ENCODE data around the gene FBXL19. TPM values are rescaled to one million over a fixed set of nuclear protein-coding genes. Genes with fewer than 3 reads are reported as not detected.

Gene FBXL19
- 6.3 TPM for total RNA-seq
- long read RNA-seq, partial matches to known transcripts: 2 of 7 reads
- long read RNA-seq, other reads (novel, unspliced or antisense): 5 of 7 reads

- intact Hi-C loops (cut with micrococcal nuclease): no loop called here
- H3K9me3 ChIP-seq (replicated peaks): no peaks in the 10 kb centered on the region
- TF ChIP-seq CTCF (IDR thresholded peaks at IDR 0.05; ENCODE audit: borderline replicate concordance): no peak
- DNase-seq: peak; percentile 48
- H3K36me3 ChIP-seq: no peaks in the 10 kb centered on the region
- peak within 1 kb of the TSS; percentile 84 for H3K4me3 ChIP-seq
- peaks cover 32% of the 10 kb centered on the region for H3K4me1 ChIP-seq
- peak within 1 kb of the TSS; percentile 96 for H3K27ac ChIP-seq (replicated peaks)
- H3K27me3 ChIP-seq (ENCODE audit: low read depth): no peaks in the 10 kb centered on the region
Observed at GRCh38 chr16:30923554-30924075, at the start of gene FBXL19. Gene FBXL19 (plus strand): TSS chr16:30923572. CDS start chr16:30925755, 2,183 bp downstream.

GRCh38 chr16:30874244-30874820 lies 49.0 kb upstream of the FBXL19 start:
- Histone ChIP-seq H3K4me3 (peak overlapping the region; percentile 99), H3K4me1 (peaks cover 35% of the 10 kb centered on the region), H3K36me3 (peaks cover 7% of the 10 kb centered on the region), H3K27me3 (ENCODE audit: low read depth) (no peaks in the 10 kb centered on the region), H3K9me3 (replicated peaks) (no peaks in the 10 kb centered on the region), H3K27ac (replicated peaks) (peak overlapping the region; percentile 99)
- no peak for DNase-seq
- TF ChIP-seq CTCF (IDR thresholded peaks at IDR 0.05; ENCODE audit: borderline replicate concordance): no peak
- intact Hi-C loops (cut with micrococcal nuclease): no loop called here

- intact Hi-C loops (cut with micrococcal nuclease): no loop called here
- no peaks in the 10 kb centered on the region for H3K9me3 ChIP-seq (replicated peaks)
- H3K36me3 ChIP-seq: peaks cover 12% of the 10 kb centered on the region
- peak overlapping the region; percentile 99 for H3K4me3 ChIP-seq
- H3K4me1 ChIP-seq: peaks cover 35% of the 10 kb centered on the region
- no peak for TF ChIP-seq CTCF (IDR thresholded peaks at IDR 0.05; ENCODE audit: borderline replicate concordance)
- H3K27ac ChIP-seq (replicated peaks): peak overlapping the region; percentile 99
- DNase-seq: peak; percentile 93
- H3K27me3 ChIP-seq (ENCODE audit: low read depth): no peaks in the 10 kb centered on the region
Observed at GRCh38 chr16:30874821-30875717, 48.3 kb upstream of the FBXL19 start.

- intact Hi-C loops (cut with micrococcal nuclease): no loop called here
Observed at GRCh38 chr16:30875871-30876801, 47.2 kb upstream of the FBXL19 start.

More at GRCh38 chr16:30875871-30876801, 47.2 kb upstream of the FBXL19 start:
- Histone ChIP-seq H3K4me3 (peak overlapping the region; percentile 99), H3K27me3 (ENCODE audit: low read depth) (no peaks in the 10 kb centered on the region), H3K27ac (replicated peaks) (peak overlapping the region; percentile 99), H3K36me3 (peaks cover 14% of the 10 kb centered on the region), H3K9me3 (replicated peaks) (no peaks in the 10 kb centered on the region), H3K4me1 (peaks cover 39% of the 10 kb centered on the region)
- no peak for DNase-seq
- TF ChIP-seq CTCF (IDR thresholded peaks at IDR 0.05; ENCODE audit: borderline replicate concordance): no peak
